Activated CD4-positive, CD25-positive, alpha-beta regulatory T cell treated with anti-CD3 and anti-CD28 coated beads, Interleukin-2, amount 50 U/mL, for 24 hours (primary cell): ENCODE results near the gene SNTG2.

Source experiments
- ATAC-seq, 2 donors: fragments of 150-1000 bp; cut with Tn5 transposase; one replicate each; pipeline ENCODE4 v1.10.0; 2021; ENCODE audit warnings: mild to moderate bottlenecking in 1 of 2, moderate library complexity in 1 of 2

The SNTG2 gene

DNA sequence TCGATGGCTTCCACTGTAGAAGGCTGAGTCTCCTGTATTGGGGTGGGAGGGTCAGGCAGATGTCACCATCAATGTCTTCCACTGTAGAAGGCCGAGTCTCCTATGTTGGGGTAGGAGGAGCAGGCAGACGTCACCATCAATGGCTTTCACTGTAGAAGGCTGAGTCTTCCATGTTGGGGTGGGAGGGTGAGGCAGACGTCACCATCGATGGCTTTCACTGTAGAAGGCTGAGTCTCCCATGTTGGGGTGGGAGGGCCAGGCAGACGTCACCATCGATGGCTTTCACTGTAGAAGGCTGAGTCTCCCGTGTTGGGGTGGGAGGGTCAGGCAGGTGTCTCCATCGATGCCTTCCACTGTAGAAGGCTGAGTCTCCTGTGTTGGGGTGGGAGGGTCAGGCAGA is 345.1 kb downstream of the SNTG2 start:
- ATAC-seq = no peak

DNA sequence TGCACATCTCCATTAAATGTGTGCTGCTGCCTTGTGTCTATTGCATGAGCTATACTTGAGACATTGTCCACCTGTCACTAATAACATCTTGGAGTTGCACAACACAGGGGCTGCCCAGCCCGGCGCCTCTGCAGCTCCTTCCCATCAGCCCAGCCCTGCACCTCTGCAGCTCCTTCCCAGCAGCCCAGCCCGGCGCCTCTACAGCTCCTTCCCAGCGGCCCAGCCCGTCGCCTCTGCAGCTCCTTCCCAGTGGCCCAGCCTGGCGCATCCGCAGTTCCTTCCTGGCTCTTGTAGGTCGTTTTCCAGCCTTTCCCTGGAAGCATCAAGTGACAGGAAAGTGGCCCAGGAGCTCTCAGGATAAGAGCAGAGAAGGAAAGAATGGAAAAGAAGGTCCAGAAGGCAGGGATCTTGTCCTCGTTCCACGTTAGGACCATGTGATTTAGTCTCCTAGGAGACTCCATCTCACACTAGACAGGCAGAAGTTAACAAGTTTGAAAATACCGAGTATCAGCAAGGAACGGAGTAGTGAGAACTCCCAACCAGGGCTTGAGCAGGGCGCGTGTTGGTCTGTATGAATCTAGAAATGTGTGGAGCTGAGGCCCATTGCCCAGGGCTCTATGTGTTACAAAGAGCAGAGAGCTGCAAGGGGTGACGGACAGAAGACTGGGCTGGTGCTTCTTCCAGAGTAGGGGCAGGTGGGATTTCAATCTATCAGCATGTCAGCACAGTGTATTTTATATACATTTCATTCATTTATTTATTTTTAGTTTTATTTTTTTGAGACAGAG is 346.9 kb downstream of the SNTG2 start:
- ATAC-seq = no peak

DNA sequence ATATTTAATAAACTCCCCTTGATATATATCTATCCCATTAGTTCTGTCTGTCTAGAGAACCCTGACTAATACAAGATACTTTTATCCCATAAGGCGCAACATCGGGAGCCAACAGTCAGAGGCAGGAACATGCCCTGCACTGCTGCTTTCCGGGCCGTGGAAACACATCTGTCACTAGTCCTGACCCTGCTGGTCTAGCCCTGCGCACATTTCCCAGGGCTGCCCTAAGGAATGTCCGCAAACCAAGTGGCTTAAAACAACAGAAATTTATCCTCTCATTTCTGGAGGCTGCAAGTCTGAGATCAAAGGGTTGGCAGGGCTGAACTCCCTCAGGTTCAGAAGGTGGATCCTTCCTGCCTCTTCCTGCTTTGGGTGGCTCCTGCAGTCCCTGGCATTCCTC is 348.4 kb downstream of the SNTG2 start:
- no peak for ATAC-seq

DNA sequence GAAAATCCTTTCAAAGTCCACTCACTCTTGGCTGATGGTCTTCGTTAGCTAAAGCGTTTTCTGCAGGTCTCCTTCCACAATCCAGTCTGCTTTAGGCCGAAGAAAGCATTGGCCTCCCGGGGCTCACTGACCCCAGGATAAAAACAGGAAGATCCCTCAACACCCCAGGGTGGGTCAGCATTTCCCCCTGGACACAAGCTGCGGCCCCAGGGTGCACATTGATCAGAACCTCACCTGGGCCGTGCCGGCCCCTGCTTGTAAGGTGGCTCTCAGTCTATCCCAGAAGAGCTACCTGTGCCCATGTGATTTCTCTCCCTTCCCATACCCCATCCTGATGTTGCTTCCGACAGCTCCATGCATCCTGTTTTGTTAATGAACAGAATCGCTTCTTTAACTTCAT is 349.6 kb downstream of the SNTG2 start:
- ATAC-seq = no peak

DNA sequence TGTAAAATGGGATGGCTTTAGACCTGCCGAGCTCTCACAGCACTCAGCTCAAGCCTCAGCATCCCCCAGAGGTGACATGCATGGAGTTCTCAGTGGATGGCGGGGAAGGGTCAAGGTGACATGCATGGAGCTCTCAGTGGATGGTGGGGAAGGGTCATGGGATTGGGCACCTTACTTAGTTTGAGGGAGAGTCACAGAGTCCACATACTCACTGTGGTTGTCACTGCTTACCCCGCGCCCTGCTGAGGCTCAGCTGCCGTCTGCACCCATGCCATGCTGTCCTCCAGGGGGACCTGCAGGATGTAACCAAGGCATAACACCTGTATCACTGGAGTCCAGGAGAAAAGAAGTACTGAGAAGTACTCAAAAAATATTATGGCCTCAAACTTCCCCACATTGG is 350.4 kb downstream of the SNTG2 start:
- no peak for ATAC-seq

DNA sequence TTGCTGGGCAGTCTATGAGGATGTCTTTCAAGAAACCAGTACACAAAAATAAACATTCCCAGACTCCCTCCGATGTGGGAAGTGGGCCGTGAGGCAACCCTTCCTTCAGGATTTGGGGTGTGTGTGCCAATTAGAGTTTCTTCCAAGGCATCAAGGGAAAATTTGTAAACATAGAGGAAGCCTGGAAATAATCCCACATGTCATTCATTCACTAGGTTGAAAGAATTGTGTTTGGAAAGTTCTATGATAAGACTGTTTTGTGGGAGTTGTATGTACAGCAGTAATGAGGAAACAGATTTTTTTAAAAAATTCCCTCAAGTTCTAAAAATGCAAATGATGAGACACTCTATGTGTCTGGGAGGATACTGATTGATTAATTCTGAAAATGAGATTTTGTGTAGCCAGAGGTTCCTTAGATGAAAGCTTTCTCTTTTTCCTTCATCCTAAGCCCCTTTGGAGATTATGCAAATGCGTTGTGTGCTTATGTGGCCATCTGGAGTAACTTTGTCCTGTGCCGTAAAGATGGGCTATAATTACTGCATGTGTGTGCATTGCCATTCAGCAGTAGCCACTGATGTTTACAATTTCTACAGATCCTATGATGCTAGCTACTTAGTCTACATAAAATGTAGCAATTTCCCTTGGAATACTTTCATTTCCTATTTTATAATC is 354.8 kb downstream of the SNTG2 start:
- no peak for ATAC-seq

DNA sequence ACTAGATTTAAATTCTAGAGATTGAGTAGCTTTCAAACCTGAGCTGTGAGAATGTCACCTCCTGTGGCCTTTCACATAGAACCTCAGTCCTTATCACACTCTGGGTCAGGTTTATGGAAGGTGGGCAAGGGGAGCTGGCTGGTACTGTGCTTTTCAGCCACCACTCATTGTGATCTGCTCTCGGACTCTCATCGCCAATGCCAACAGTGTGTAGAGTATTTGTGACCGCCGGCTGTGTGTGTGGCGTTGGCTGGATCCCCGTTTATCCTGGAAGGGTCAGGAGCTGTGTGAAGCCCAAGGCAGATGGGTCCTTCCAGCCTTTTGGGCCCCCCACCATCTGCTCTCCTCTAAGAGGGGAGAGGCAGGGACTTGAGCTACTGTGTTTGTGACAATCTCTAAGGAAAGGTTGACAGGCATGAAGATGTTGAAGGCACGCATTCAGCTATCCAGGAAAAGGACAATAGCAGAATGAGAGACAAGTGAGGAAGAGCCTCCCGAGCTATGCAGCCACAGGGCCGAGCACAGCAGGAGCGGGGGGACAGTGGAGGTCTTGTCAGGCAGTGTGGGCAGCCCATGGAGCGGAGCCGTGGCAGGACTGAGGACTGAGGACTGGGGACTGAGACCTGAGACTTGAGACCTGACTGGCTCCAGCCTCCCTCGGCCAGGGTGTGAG is 355.5 kb downstream of the SNTG2 start:
- ATAC-seq = no peak

DNA sequence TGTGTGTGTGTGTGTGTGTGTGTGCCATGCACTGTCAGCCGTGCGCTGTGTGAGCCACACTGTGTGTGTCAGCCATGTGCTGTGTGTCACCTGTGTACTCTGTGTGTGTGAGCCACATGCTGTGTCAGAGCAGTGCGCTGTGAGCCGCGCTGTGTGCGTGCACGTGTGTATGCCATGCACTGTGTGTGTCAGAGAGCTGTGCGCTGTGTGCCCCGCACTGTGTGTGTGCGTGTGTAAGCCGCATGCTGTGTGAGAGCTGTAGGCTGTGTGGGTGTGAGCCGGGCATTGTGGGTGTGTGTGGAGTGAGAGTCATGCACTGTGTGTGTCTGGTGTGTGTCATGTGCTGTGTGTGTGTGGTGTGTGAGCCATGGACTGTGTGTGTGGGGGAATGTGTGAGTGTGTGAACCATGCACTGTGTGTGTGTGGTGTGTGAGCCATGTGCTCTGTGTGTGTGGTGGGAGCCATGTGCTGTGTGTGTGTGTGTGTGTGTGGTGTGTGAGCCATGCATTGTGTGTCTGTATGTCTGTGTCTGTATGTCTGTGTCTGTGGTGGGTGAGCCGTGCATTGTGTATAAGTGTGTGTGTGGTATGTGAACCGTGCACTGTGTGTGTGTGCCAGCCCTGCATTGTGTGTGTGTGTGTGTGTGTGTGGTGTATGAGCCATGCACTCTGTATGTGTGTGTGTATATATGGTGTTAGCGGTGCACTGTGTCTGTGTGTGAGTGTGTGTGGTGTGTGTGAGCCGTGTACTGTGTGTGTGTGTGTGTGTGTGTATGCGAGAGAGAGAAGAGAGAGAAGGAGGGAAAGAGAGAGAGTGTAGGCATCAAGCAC is 356.3 kb downstream of the SNTG2 start:
- no peak for ATAC-seq

DNA sequence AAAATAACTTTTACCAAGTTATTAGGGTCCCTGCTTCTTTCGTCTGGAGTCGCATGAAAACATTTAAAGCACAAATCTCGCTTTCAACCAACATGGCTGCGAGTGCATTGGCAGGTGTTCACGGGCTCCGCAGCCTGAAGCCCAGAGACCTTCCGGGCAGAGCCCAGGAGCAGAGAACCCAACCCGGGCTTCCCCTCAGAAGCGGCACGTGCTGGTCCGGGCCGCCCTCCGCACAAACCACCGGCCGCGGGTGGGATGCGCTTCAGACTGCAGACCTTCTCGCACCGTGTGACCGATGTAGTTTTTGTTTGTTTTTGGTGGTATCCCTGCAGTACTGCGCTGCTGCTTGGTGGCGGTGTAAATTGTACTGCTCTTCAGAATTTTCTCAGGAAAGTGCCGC is 357.0 kb downstream of the SNTG2 start:
- no peak for ATAC-seq

DNA sequence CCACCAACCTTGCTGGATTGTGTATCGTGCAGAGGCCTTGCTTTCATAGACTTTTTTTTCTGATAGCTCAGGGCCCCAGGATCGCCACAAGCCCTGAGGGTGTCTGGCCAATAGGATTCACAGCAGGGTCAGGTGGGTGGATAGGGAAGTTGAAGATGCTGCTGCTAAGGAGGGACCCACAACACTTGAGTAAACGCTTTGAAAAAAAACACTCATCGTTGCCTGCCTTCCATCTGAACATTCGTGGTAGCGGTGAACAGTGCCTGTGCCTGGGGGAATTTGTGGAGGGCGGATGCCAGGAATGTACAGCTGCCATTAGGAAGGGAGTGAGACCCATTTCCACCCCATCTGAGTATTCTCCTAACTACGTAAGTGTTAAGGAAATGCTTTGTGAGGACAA is 358.0 kb downstream of the SNTG2 start:
- no peak for ATAC-seq

DNA sequence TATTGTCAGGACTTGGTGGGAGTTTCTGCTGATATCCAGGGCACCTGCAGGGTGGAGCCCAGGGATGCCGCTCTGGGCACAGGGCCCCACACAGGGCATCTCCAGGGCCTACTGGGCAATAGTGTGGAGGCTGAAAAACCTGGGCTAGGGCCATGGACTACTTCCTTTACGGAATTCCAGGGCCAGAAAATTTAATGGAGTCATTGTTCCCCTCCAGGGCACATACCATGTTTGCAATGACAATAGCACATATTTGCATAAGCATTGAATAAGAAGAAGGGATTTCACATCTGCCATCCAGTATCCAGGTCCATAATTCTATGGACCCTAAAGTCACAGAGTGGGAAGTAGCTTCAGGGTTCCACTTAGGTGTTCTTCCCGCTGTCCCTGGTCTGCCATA is 358.9 kb downstream of the SNTG2 start:
- no peak for ATAC-seq

DNA sequence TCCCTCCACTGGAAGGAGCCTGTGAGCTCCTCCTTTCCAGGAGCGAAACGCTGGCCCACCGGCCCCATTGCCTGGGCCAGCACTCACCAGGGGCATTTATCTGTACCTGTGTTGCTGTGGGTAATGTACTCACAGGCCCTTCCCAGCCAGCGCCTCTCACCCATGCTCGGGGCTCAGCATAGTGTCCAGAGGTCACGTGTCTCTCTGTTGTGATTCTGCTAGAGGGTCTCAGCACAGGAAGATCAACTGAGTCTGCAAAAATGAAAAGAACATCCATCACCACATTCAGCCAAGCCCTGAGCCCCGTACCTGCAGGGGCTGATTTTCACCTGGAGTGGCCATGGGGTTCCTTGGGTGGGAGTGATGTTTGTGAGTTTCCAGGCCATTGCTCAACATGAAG is 359.6 kb downstream of the SNTG2 start:
- ATAC-seq = no peak

DNA sequence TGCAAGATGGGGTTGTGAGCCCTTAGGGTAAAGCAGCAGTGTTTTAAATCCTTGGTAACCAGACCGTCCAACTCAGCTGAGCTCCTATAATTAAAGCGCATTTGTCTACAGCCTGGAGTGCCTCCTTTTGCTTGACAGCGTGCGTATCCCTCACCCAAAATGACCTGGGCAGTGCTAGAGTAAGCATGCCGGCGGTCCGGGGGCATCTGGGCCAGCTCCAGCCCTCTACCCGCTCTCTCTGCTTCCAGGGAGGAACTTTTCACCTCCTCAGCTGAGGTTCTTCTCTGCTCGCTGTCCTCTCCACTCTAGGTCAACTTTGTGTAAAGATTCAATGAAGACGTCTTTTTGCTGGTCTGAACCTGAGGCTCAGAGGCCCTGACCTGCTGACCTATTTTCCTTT is 360.2 kb downstream of the SNTG2 start:
- no peak for ATAC-seq

DNA sequence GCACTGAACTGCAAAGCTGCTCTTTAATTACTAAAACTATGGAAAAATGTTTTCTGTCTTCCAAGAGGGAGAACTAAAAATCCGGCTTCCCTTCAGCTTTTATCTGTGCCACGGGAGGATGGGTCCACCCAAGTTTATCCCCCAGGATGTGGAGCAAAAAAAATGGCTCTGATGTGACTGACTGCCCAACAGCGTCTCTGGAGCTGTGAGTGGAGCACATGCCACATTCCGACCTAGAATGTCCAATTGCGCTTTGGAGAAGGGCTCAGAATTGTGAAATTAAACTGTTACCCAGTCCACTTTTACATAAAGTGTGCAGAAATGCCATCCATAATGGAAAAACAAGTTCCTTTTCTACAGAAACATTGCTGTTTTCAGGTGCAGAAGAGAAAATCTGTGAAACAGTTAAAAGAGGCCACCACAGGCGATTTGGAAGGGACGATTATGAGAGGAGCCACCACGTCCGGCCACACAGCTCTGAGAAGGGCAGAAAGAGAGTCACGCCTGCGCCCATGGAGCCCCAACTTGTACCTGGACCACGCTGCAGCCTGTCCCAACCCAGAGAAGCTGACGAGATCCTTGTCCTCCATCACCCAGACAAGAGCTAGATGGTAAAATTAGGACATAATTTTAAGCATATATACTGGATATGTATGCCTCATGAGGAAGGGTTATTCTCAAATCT is 362.7 kb downstream of the SNTG2 start:
- no peak for ATAC-seq

DNA sequence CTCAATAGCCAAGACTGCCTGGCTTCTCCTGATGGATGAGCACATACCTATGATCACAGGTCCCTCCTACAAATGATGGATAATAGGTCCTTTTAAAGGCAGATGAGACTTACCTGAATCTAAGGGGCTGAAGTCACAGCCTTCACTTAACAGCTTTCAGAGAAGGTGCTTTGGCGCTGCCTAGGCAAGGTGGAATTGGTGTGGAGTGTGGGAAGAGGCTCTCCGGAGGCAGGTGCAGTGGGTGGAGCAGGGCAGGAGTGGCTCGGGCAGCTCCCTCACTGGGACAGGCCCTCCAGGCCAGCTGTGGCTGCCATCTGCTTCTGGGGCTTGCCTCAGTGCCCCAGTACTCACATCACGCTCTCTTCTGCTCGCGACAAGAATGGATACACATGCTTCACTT is 363.6 kb downstream of the SNTG2 start:
- ATAC-seq = no peak

DNA sequence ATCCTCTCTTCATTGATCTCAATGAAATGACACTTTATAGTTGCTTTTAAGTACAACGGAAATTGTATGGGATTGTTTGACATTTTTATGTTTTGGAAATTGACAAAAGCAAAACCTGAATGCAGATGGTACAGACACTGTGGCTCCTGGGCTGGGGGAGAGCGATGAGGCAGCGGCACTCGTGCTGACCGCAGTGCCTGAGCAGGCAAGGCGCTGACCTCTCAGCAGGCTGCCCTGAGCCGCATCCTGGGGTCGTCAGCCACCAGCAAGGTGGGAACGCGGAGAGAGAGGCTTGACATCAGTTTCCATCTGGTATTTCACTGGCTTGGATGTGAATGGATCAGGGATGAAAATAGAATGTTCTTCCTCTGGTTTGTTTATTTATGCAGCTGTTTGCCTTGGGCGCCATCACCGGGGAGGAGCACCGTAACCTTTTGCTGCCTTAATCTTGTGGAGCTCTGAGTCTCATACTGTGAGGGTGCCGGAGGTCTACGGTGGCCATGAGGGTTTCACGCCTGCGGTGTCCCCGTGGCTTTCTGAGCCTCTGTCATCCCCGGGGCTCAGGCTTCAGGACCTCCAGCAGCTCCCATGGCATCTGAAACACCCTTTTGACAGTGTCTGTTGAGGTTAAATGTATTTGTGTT is 367.8 kb downstream of the SNTG2 start:
- no peak for ATAC-seq

DNA sequence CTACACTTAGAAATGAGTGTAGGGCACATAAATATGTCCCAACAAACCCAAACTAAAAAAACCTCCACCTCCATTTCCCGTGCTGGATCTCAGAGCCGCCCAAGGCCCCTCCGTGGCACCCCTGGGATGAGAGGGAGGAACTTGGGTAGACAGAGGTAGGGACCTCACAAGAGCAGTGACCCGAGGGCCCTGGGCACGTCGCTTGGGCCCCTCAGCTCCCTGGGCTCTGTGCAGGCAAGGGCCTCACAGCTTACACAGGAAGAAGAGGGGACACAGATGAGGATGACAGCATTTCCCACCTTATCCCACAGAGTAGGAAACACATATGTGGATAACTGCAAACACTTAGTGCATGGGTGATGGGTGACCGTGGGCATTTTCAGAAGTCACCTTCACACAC is 368.7 kb downstream of the SNTG2 start:
- ATAC-seq = no peak

DNA sequence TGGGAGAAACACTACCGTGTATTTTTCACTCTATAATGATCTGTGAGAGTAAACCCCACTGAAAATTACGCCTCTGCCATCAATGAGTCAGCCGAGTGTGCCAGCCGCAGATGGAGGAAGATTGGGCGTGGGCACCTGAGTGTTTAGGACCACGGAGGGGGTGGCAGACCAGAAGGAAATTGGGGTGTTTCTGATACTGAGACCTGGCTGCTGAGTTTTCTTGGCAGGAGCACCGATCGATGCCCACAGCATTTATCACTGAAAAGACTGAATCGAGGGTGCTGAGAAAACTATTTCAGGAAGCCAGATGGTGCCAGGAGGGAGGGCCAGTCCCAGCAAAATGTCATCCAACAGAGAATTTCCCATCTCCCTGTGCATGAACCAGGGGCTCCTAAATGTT is 370.7 kb downstream of the SNTG2 start:
- ATAC-seq = no peak

DNA sequence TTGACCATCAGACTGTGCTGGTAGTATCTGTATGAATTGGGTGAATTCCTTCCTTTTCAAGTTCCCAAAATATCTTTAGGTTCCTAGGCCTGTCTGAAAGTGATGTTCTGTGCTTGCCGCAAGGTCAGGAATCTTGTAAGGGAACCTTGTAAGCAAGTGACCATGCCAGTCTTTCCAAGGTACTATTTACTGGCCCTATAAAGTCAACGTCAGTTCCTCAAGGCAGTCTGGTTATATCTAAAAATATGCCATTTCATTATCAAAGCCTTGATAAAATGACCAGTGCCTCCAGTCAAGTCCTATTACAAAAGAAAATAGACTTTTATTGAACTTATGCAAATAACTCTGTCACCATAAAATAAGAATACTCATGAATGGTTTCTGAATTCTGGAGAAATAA is 374.2 kb downstream of the SNTG2 start:
- ATAC-seq = no peak

DNA sequence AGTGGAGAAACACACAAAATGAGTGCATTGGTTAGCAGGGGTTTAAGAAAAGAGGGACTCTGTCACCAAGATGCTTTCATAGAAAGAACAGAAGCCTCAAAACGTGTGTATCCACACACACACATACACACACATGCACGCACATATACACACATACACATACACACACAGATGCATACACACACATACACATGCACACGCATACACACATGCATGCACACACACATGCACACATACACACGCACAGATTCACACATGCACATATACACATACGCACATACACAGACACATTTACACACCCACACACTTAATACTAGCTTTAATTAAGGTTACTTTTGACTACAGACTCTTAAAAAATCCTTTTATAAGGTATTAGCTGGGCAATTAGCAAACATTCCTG is 378.0 kb downstream of the SNTG2 start:
- no peak for ATAC-seq

DNA sequence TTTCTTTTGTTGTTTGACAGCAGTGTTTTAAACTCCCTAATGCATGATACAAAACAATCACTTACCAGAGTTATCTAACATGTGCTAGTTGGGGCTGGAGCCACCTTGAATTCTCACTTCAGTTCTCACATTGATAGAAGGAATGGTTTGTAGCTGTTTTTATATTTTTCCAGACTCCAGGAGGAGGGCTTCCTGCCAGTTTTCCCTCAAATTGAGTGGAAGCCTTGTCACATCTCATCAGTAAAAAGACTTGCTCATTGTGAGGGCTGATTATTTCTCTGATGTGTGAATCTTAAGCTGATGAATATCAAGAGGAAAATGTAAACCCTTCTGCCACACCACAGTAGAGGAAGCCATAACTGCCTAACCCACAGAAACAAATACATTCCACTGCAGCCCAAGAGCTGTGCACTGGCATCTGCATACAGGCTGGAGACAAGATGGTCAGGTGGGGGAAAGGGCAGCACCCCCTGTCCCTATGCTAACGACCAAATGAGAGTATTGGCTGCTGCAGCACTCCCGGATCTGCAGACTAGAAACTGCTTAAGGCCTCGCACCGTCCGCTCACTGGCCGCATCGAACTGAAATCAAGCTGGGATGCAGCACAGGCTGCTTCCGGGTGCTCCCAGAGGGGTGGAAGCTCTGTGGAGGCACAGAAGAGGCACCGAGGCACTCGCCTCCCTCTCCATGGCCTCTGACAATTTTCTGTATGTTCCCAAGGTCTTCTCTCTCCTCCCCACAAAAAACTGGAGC is 388.9 kb downstream of the SNTG2 start:
- no peak for ATAC-seq
